D721Med (cell line): ENCODE data around the gene SUN3.

Experiments used
- DNase-seq: peaks from one replicate; pipeline ENCODE4 v3.0.0; 2011; ENCODE audit warnings: low spot score; ENCODE audit not compliant: insufficient read length
- FAIRE-seq: peaks from 2 replicates; lab custom pipeline; 2011; peaks lifted over from hg19 to GRCh38; lab: Jason Lieb, UNC
- CTCF ChIP-seq: IDR thresholded peaks from 2 replicates; pipeline ENCODE4 v1.5.1; 2012; ENCODE audit warnings: mild to moderate bottlenecking, control low read depth; ENCODE audit not compliant: insufficient read depth; ENCODE audit errors: missing control alignments

The SUN3 gene

GRCh38 chr7:47941136-47941844 is 87.6 kb downstream of the SUN3 start:
- FAIRE-seq = no peak
- DNase-seq = no peak
- no peak for TF ChIP-seq CTCF

- no peak for FAIRE-seq
- no peak for DNase-seq
- TF ChIP-seq CTCF = no peak
Measured at GRCh38 chr7:47940088-47941013, 88.6 kb downstream of the SUN3 start.

GRCh38 chr7:47939425-47940036 is 89.4 kb downstream of the SUN3 start:
- no peak for FAIRE-seq
- no peak for DNase-seq
- no peak for TF ChIP-seq CTCF

GRCh38 chr7:47938574-47939165 is 90.2 kb downstream of the SUN3 start:
- TF ChIP-seq CTCF = no peak
- FAIRE-seq (no peak), DNase-seq (no peak)

- FAIRE-seq (no peak), DNase-seq (no peak)
- no peak for TF ChIP-seq CTCF
Measured at GRCh38 chr7:47937711-47938573, 91.0 kb downstream of the SUN3 start.
